Natural killer cell treated with Interleukin-12 subunit alpha and Interleukin-12 subunit beta and Interleukin-15 and Interleukin-18, amount 100 ng/mL, for 72 hours (primary cell): ENCODE data around the gene ISX. TPM values are rescaled to one million over a fixed set of nuclear protein-coding genes. Genes with fewer than 3 reads are reported as not detected.
"Not testable (repeated sequence)": the region's sequence is repeated elsewhere in the genome, so short reads cannot be mapped to it uniquely, and the experiment has no call there.

ENCODE experiments used
- ATAC-seq, 2 donors: fragments of 150-1000 bp; cut with Tn5 transposase in 1 of 2; sonication (Bioruptor Pico), chemical (Tn5 transposase) in 1 of 2; 2 replicates each; pipeline ENCODE4 v1.10.0; 2021
- DNase-seq: peaks from one replicate; pipeline ENCODE4 v3.0.0; 2022; ENCODE audit warnings: low spot score
- H3K27ac Mint-ChIP-seq, 2 donors: 1 replicate in 1 of 2; 2 replicates in 1 of 2; pipeline ENCODE4 v1.8.0; 2022; ENCODE audit warnings: mixed read lengths in 2 of 2, mild to moderate bottlenecking in 1 of 2, moderate library complexity in 1 of 2
- H3K27me3 Mint-ChIP-seq, 2 donors: 1 replicate in 1 of 2; 2 replicates in 1 of 2; pipeline ENCODE4 v1.8.0; 2022; ENCODE audit warnings: mixed read lengths in 2 of 2
- H3K36me3 Mint-ChIP-seq: one replicate; pipeline ENCODE4 v1.8.0; 2022; ENCODE audit warnings: mixed read lengths
- H3K4me1 Mint-ChIP-seq, 2 donors: 1 replicate in 1 of 2; 2 replicates in 1 of 2; pipeline ENCODE4 v1.8.0; 2022; ENCODE audit warnings: low read depth in 2 of 2, mixed read lengths in 2 of 2, mild to moderate bottlenecking in 1 of 2
- H3K4me3 Mint-ChIP-seq: one replicate; pipeline ENCODE4 v1.8.0; 2022; ENCODE audit warnings: mixed read lengths
- H3K9me3 Mint-ChIP-seq: 2 replicates; pipeline ENCODE4 v1.8.0; 2022; ENCODE audit warnings: mixed read lengths
- total RNA-seq, 2 donors: library from RNA; stranded (reverse); gene quantifications; one replicate each; pipeline ENCODE4 v1.2.3, GENCODE V29; 2022

The ISX gene
- total RNA-seq, 2 donors from 2014 or later = not detected

DNA sequence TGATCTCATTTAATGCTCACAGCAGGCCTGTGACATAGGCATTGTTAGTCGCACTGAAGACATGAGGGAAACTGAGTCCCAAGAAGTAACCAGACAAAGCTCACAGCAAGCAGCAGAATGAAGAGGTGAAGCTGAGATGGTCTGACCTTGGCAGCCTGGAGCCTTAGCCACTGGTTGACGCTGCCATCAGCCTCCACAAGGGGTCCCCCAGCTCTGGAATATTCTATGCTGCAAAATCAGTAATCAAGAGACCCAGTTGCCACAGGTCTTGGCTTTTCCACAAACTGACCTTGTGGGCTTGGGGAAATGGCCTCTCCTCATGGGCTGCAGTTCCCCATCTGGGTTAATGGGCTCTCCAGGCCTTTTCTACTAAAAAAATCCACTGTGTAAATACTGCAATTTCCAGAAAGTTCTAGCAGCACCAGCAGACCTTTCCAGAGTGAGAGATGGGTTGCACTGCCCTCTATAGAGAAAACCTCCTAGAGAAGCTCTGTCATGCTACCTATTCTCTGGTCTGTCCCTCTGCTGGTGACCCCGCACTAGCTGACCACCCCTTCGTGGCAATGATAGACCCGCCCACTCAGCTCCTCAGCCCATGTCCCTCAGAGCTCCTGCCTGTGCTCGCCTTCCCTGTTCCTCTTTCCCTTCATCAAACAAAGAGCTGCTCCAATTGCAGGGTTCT, 22.6 kb upstream of the ISX start:
- ATAC-seq (peak in 1 of 2 donors; percentile 22), DNase-seq (no peak)
- Mint-ChIP-seq H3K4me1 (no peaks in the 10 kb centered on the region), H3K27ac (no peak overlapping the region), H3K4me3 (no peak overlapping the region), H3K9me3 (no peaks in the 10 kb centered on the region), H3K27me3 (peaks cover 5 to 21% of the 10 kb centered on the region in 2 donors), H3K36me3 (no peaks in the 10 kb centered on the region)

DNA sequence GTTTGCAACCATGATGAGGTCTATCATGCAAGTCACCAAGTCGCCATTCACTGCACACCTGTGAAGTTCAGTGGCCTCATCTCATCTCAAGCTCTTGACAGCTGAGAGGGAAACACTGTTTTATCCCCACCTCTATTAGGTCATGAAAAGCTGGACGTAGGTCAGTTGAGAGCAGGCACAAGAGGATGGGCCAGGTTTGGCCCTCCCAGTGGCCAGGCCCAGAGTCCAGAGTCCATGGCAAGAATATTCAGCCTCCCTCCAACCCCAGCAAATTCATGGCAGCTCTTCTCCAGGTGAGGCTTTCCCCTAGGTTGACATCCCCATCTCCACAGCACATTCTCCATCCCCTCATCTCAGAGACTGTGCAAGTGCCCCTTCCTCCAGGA, 22.0 kb upstream of the ISX start:
- no peaks in the 10 kb centered on the region for H3K9me3 Mint-ChIP-seq
- no peak overlapping the region for H3K27ac Mint-ChIP-seq
- no peak for ATAC-seq
- H3K27me3 Mint-ChIP-seq = peaks cover 5 to 18% of the 10 kb centered on the region in 2 donors
- H3K4me1 Mint-ChIP-seq = no peaks in the 10 kb centered on the region
- H3K4me3 Mint-ChIP-seq = no peak overlapping the region
- no peak for DNase-seq
- no peaks in the 10 kb centered on the region for H3K36me3 Mint-ChIP-seq

GRCh38 chr22:35044607-35045390, 21.2 kb upstream of the ISX start:
- DNase-seq (no peak), ATAC-seq (no peak)
- peaks cover 5 to 18% of the 10 kb centered on the region in 2 donors for H3K27me3 Mint-ChIP-seq
- H3K36me3 Mint-ChIP-seq = no peaks in the 10 kb centered on the region
- no peaks in the 10 kb centered on the region for H3K4me1 Mint-ChIP-seq
- no peak overlapping the region for H3K27ac Mint-ChIP-seq
- no peak overlapping the region for H3K4me3 Mint-ChIP-seq
- no peaks in the 10 kb centered on the region for H3K9me3 Mint-ChIP-seq

DNA sequence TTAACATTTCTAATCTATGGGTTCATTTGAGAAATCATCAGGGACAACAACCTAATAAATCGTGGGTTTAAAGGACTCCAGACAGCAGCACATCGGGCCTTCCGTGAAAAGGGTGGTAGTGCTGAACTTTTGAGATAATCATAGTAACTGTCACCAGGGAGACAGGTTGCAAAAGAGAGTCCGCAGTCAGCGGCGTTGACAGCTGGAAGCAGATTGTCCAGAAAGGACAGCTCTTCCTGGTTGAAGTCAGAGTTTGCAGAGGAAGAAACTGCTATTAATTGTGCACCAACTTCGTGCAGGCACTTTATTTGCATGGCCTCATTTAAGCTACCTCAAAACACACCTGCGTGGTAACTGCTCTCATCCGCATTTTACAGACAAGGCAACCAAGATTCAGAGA, 20.5 kb upstream of the ISX start:
- Mint-ChIP-seq H3K4me3 (no peak overlapping the region), H3K27me3 (peaks cover 5 to 18% of the 10 kb centered on the region in 2 donors), H3K27ac (no peak overlapping the region), H3K9me3 (no peaks in the 10 kb centered on the region), H3K4me1 (no peaks in the 10 kb centered on the region), H3K36me3 (no peaks in the 10 kb centered on the region)
- ATAC-seq (no peak), DNase-seq (no peak)

- Mint-ChIP-seq H3K4me1 (no peaks in the 10 kb centered on the region), H3K36me3 (no peaks in the 10 kb centered on the region), H3K27me3 (peaks cover 5 to 19% of the 10 kb centered on the region in 2 donors), H3K4me3 (no peak overlapping the region), H3K27ac (no peak overlapping the region), H3K9me3 (no peaks in the 10 kb centered on the region)
- no peak for ATAC-seq
- no peak for DNase-seq
Observed at GRCh38 chr22:35046744-35047462, 19.1 kb upstream of the ISX start.

DNA sequence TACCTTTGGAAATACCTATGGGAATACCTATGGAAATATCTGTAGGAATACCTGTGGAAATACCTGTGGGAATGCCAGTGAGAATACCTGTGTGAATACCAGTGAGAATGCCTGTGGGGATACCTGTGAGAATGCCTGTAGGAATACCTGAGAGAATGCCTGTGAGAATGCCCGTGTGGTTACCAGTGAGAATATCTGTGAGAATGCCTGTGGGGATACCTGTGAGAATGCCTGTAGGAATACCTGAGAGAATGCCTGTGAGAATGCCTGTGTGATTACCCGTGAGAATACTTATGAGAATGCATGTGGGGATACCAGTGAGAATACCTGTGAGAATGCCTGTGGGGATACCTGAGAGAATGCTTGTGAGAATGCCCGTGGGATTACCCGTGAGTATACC, 15.9 kb upstream of the ISX start:
- H3K36me3 Mint-ChIP-seq, ATAC-seq, DNase-seq, H3K27ac Mint-ChIP-seq, H3K4me3 Mint-ChIP-seq, H3K4me1 Mint-ChIP-seq, H3K9me3 Mint-ChIP-seq: not testable (repeated sequence)
- H3K27me3 Mint-ChIP-seq = peaks cover 5 to 14% of the 10 kb centered on the region in 2 donors

- H3K27ac Mint-ChIP-seq = no peak overlapping the region
- DNase-seq (no peak), ATAC-seq (no peak)
- H3K4me1 Mint-ChIP-seq = no peaks in the 10 kb centered on the region
- H3K9me3 Mint-ChIP-seq = no peaks in the 10 kb centered on the region
- no peak overlapping the region for H3K4me3 Mint-ChIP-seq
- peaks cover 3 to 11% of the 10 kb centered on the region in 2 donors for H3K27me3 Mint-ChIP-seq
- no peaks in the 10 kb centered on the region for H3K36me3 Mint-ChIP-seq
Observed at GRCh38 chr22:35051013-35051535, 14.9 kb upstream of the ISX start.

- Mint-ChIP-seq H3K27me3 (peaks cover 0 to 13% of the 10 kb centered on the region in 2 donors), H3K27ac (no peak overlapping the region), H3K4me1 (no peaks in the 10 kb centered on the region), H3K4me3 (no peak overlapping the region), H3K9me3 (no peaks in the 10 kb centered on the region), H3K36me3 (no peaks in the 10 kb centered on the region)
- DNase-seq (no peak), ATAC-seq (peak in 1 of 2 donors; percentile 71)
Observed at GRCh38 chr22:35051791-35052190, 14.2 kb upstream of the ISX start.

- H3K27ac Mint-ChIP-seq = peak overlapping the region in 1 of 2 donors; percentile 29
- H3K4me3 Mint-ChIP-seq = no peak overlapping the region
- H3K9me3 Mint-ChIP-seq = no peaks in the 10 kb centered on the region
- no peak for DNase-seq
- no peaks in the 10 kb centered on the region for H3K36me3 Mint-ChIP-seq
- no peak for ATAC-seq
- peaks cover 0 to 8% of the 10 kb centered on the region in 2 donors for H3K27me3 Mint-ChIP-seq
- no peaks in the 10 kb centered on the region for H3K4me1 Mint-ChIP-seq
Observed at GRCh38 chr22:35053060-35053835, 12.7 kb upstream of the ISX start.

GRCh38 chr22:35054064-35054463, 11.9 kb upstream of the ISX start:
- H3K4me1 Mint-ChIP-seq = no peaks in the 10 kb centered on the region
- no peaks in the 10 kb centered on the region for H3K36me3 Mint-ChIP-seq
- no peaks in the 10 kb centered on the region for H3K9me3 Mint-ChIP-seq
- DNase-seq = no peak
- ATAC-seq = no peak
- peaks cover 0 to 8% of the 10 kb centered on the region in 2 donors for H3K27me3 Mint-ChIP-seq
- no peak overlapping the region for H3K4me3 Mint-ChIP-seq
- peak overlapping the region in 1 of 2 donors; percentile 29 for H3K27ac Mint-ChIP-seq

DNA sequence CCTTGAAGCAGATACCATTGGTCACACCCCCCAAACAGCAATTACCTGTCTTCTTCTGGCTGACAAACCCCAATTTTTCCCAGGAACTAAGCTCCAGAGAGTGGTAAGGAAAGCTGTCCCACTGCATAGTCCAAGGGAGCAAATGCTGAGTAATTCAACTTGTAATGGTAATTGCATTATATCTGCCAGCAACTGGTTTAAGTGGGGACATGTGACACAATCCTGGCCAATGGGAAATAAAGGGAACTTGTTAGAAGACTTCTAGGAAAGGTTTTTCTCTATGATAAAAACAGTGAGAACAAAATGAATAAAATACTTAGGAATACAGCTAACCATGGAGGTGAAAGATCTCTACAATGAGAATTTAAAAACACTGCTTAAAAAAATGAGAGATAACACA, 9.5 kb upstream of the ISX start:
- Mint-ChIP-seq H3K27ac (no peak overlapping the region), H3K4me3 (no peak overlapping the region), H3K27me3 (peaks cover 0 to 5% of the 10 kb centered on the region in 2 donors), H3K9me3 (peaks cover 4% of the 10 kb centered on the region), H3K4me1 (no peaks in the 10 kb centered on the region), H3K36me3 (no peaks in the 10 kb centered on the region)
- ATAC-seq (no peak), DNase-seq (no peak)

DNA sequence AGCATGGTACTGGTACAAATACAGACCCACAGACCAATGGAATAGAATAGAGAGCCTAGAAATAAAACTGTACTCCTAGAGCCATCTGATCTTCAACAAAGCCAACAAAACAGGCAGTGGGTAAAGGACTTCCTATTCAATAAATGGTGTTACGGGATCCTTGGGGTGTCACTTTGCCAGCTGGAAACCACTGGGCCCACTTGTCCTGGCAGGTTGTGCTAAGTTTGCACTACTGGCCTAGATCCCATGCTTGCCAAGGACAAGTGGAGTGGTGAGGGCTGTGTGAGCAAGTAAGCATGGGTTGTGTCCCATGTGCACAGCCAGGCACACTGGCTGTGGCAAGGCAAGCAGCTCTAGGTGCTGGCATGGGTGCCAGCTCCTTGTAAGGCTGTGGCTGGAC, 8.8 kb upstream of the ISX start:
- ATAC-seq (peak in 1 of 2 donors; percentile 21), DNase-seq (no peak)
- Mint-ChIP-seq H3K27me3 (peaks cover 0 to 5% of the 10 kb centered on the region in 2 donors), H3K4me1 (no peaks in the 10 kb centered on the region), H3K4me3 (no peak overlapping the region), H3K36me3 (no peaks in the 10 kb centered on the region), H3K9me3 (peaks cover 4% of the 10 kb centered on the region), H3K27ac (no peak overlapping the region)

- Mint-ChIP-seq H3K4me3 (no peak overlapping the region), H3K27ac (no peak overlapping the region), H3K36me3 (no peaks in the 10 kb centered on the region), H3K4me1 (no peaks in the 10 kb centered on the region), H3K27me3 (peaks cover 0 to 5% of the 10 kb centered on the region in 2 donors), H3K9me3 (peaks cover 4% of the 10 kb centered on the region)
- DNase-seq = no peak
- ATAC-seq = no peak
Observed at GRCh38 chr22:35059632-35060031, 6.3 kb upstream of the ISX start.
